CD4-positive, alpha-beta T cell treated with Interleukin-4 for 4 hours (primary cell): Measurements from ENCODE around the gene LIMS2.

Source experiments
- DNase-seq: peaks from one replicate; pipeline ENCODE4 v3.0.0-alpha.2; 2020

Gene LIMS2

DNA sequence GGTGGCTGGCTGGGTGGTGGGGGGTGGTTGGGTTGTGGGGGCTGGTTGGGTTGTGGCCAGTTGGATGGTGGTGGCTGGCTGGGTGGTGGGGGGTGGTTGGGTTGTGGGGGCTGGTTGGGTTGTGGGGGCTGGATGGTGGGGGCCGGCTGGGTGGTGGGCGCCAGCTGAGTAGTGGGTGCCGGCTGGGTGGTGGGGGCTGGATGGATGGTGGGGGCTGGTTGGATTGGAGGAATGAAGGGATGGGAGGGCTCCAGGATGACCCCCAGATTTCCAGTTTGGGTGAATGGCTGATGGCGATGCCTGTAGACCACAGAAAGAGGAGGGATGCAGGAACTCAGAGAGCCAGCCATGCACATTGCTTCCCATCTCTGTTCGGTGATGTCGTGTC is 56.1 kb downstream of the LIMS2 start:
- DNase-seq = no peak

DNA sequence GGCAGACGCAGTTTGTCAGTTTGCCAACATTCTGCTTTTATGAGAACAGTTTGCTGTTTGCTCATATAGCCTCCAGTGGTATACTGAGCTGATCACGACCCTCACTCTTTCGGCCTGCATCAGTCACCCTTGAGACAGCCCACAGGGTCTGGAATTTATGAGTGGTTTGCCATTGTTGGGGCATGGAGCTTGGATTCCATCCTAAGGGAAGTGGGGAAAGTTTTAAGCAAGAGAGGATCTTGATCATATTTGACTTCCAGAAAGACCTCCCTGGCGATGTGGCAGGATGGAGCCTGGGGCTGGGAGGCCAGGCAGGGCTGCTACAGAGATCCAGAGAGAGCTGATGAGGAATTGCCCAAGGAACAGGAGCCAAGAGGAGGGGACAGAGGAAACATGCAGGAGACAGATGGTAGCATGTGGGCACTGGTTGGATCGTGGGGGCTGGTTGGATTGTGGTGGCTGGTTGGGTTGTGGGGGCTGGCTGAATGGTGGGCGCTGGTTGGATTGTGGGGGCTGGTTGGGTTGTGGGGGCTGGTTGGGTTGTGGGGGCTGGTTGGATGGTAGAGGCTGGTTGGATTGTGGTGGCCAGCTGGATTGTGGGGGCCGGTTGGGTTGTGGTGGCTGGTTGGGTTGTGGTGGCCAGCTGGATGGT is 56.7 kb downstream of the LIMS2 start:
- DNase-seq = no peak

DNA sequence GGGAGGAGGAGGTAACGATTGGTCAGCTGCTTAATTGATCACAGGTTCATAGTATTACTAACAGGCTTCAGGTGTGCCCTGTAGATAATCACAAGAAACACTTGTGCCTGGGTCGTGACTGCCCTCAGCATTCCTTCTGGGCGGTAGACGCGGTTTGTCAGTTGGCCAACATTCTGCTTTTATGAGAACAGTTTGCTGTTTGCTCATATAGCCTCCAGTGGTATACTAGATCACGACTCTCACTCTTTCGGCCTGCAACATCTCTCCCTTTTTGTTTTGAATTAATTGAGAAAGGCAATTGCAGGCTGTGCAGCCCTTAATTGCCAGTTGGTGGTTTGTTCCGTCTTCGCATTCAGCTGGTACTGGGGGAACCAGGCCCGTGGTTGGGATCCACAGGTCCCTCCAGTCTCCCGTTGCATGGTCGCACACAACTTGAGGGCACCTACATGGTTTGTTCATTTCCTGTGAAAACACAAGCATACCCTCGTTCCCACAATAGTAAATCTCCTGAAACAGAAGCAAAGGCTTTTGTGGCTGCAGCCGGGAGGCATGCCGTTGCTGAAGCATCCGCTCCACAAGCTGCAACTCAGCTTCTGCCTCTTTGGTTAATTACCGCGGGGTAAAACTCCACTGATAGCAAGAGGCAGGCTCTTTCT is 59.7 kb downstream of the LIMS2 start:
- DNase-seq = no peak

DNA sequence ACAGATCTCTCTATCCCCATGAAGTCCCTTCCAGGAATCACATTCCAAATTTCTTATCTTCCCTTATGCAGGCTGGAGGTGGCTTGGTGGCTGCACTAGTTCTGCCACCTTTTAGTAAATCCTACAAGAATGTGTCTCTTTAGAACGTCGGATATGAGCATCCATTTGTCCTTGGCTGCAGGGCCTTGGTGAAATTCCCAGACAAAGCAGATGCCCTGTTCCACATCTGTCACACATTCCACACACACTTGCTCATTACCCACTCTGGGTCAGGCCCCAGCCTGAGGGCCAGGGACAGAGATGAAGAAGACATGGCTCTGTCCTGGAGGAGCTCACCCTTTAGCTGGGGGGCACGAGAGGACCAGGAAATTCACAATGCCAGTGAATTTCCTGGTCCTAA is 60.6 kb downstream of the LIMS2 start:
- DNase-seq = no peak

DNA sequence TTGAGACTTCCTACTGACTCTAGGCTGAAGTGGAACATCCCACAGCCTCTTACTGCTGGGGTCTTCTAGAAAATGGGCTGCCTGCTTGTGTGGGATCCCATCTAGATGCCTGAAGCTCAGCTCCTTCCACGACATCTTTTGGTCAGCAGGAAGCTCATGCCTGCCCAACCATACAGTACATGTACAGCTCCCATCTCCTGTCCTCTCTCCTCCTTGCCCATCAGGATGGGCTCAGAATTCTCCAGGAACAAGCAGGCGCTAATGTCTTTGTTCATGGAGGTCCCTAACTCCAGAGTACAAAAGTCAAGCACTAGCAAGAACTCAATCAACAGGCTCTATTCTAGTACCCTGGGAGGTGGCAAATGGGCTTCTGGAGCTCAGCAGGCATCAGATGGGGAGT is 61.1 kb downstream of the LIMS2 start:
- DNase-seq = no peak

DNA sequence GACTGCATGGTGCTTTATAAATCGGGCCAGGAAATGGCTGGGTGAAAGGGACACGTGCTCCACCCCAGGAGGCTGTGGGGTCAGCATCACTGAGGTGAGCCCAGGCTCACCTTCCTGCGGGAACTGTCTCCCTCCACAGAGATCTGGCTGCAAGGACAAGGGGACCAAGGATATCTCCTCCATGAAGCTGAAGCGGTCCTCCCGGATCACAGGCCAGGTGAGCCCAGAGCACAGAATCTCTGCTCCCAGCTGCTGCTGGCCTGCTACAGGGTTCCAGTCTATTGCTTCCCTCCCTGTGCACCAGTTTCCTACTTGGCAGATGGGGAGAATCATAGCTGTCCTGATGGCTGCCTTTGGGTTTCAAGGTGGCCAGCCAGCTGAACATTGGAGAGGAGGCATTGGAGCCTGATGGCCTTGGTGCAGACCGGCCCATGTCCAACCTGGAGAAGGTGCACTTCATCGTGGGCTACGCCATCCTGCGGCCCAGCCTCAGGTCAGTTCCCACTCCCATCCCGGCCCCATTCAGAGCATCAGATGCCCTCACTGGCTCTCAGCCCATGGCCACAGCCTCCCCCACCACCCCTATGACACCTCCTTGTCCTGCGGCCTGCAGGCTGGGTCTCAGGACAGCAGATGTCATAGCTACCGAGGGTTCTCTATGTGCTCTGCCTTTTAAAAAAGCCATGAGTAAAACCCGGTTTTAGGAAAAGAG is 63.1 kb downstream of the LIMS2 start:
- no peak for DNase-seq

DNA sequence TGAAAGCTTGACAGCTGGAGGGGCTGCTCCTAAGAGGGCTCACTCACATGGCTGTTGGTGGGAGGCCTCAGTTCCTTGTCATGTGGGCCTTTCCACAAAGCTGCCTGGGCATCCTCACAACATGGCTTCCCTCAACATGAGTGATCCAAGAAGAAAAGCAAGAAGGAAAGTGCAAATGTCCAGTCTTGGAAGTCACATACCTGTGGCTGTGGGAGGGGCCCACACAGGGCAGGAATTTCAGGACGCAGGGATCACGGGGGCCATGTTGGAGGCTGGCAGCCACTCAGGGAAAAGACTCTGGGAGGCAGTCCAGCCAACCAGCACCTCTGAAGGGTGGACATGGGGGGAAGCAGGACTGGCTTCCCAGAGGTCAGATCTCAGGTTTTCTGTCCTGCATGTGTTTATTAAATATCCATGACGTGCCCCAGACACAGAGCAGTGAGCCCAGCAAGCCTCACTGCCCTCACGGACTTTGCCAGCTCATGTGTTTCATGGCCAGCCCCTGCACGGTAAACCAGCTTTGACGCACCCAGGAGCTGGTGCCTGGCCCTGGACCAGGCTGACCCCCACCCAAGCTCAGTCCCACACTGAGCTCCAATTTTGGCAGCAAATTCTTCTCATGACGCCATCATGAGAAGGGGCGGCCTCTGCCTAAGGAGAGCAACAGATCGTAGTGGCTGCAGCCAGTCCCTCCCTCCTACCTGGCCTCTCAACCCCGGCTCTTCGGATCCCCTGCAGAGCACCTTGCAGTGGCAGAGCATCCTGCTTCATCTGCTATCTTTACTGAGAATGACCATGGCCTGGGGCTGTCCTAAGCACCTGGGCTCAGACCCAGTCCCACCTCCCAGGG is 64.0 kb downstream of the LIMS2 start:
- DNase-seq = no peak

DNA sequence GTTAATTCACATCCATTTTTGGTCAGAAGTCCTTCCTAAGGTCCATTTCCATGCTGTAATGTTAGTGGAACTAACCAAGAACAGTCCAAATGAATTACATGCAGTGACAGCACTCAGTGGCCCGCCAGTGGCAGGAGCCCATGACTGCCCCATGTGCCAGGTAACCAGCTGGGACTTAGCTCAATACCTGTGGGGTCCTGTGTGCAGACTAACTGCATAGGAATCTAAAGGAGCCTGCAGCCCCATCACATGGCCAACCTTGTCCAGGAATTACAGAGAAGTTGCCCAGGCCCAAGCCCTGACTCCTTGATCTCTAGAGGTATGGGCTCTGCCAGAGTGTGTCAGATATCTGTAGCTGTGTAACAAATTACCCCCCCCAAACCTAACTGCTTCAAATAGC is 64.8 kb downstream of the LIMS2 start:
- DNase-seq = no peak

DNA sequence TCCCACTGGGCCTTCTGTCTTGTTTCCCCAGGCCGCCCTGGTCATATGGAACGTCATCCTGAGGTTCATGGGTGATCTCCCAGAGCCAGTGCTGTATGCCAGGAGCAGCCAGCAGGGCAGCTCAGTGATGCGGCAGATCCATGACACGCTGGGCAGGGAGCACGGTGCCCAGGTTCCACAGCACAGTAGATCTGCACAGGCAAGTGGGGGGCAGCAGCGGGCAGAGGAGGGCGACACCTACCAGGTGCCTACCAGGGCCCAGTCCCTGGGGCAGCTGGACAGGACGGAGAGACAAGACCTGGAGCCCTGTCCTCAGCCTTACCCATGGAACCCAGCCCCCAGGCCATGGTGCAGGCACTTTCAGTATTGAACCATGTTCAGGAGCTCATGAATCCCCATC is 65.5 kb downstream of the LIMS2 start:
- no peak for DNase-seq

DNA sequence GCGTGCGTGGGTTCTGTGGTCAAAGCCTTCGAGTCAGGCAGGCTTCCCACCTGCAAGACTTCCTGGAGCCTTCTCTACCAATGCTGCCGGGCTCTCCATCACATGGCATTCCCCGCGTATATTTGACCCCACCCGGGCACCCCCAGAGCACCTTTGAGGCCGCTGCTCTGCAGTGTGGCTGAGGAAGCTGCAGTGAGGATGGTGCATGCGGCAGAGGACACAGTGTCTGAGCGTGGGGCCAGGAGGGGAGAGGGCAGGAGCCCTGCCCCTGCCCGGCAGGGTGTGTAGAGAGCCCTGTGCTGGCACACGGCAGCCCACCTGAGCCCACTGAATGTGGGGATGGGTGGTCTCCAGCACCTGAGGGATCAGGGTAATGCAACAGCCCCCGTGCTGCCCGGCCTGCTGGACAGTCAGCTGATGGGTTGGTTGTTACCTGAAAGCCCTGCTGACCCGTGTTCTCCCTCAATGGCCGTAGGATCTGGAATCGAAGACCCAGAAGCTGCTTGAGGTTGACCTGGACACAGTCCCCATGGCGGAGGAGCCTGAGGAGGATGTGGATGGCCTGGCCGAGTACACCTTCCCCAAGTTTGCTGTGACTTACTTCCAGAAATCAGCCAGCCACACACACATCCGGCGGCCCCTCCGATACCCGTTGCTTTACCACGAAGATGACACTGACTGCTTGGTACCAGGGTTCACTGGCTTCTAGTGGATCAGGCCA is 66.1 kb downstream of the LIMS2 start:
- no peak for DNase-seq

DNA sequence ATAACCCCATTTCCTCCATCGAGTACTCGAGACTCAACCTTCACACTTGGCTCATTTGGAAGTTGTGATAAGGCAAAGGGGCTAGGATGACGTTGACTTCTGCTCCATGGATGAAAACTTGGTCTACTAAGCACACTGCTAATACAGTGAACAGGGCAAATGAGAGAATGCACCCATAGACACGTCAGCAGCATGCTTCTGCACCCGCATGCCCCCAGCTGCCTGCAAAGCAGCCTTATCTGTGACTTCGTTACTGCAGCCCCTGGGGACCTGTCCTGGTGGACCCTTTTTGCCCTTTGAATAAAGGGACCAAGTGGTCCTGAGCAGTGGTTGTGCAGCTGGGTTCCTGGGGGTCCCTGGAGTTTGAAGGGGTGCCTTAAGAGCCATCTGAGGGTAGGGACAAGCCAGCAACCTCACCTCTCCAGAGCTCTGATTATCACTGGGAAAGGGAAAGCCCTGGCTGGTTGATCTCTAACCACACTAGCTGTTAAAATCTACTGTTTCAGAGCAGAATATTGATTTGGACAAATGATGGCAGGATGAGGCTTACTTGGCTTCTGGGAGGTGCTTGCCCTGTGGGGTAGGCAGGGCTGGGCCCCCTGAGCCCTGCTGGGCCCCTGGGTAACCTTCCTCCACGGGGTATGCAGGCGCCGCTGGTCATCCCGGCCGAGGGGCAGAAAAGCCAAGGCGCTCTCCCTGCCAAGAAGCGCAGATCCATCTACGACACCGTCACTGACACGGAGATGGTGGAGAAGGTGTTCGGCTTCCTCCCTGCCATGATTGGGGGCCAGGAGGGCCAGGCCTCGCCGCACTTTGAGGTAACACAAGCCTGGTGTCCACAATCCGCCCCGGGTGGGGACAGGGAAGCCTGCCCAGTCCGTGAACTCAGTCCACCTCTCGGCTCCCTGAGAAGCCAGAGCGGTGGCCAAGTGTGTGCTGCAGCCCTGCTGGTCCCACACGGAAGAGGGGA is 67.0 kb downstream of the LIMS2 start:
- no peak for DNase-seq

DNA sequence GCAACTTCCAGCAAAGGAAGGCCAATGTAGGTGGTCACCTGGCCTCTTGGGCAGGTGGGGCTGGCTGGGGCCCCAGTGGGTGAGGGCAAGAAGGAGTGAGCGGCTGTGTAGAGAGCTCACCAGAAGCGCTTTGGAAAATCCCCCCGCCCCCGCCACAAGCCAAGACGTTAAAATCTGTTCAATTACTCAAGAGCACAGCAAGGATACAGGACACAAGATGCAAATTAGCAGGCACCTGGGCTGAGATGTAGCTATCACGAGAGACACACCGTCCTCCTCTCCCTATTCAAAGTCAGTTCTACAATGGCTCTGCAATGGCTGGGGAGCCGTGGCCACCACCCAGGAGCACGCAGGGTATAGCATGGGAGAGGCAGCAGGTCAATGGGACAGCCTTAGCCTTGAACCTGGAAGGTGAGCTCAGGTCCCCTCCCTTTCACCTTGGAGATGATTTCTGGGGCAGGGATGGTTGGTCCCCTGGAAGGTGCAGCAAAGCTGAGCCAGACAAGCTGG is 67.9 kb downstream of the LIMS2 start:
- no peak for DNase-seq

DNA sequence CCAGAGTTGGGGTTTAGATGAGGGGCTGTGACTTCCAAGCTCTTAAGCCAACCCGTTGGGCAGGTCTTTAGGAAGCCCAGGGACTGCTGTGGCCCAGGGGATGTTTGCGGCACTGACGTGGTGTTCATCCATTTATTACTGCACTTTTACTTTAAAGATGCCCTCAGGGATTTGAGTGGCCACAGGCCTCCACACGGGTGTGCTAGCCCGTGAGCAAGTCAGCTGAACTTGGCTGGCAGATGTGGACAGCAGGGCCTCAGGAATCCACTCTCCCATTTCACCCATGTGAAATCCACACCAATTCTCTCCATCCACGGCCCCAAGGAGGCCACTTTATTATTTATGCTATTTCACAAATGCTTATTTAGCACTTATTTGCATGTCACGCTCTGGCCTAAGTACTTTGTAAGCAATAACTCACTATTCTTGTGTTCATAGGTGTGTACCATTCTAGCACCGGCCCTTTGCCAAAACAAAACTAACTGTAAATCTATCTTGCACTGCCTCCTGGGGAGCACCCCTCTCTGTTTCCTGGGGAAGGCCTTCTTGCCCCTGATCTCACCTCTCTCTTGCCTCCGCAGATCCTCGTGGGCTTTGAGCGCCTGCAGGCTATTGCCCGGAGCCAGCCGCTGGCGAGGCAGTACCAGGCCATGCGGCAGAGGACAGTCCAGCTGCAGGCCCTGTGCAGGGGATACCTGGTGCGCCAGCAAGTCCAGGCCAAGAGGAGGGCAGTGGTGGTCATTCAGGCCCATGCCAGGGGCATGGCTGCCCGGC is 68.5 kb downstream of the LIMS2 start:
- DNase-seq = no peak

DNA sequence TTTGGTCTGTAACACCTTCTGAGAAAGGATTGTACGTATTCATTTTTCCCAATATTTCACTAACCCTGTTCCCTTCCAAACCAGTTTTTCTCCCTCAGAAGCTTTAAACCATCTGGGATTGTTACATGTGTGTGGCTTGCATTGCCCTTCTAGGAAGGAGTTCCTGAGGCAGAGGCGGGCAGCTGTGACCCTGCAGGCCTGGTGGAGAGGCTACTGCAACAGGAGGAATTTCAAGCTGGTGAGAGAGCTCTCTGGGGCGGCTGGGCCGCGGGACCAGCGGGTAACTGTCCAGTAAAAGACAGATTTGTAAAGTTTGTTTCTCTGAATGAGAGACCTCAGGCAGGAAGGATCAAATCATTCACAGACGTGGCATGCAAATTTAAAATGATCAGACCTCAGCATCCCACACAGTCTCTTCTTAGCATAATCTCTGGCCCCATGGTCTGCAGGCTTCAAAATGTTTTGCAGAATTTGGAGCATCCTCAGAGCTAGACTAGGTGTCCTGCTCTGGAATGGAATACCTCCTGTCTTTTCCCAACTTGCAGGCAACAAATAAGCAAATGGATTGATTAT is 69.6 kb downstream of the LIMS2 start:
- no peak for DNase-seq

DNA sequence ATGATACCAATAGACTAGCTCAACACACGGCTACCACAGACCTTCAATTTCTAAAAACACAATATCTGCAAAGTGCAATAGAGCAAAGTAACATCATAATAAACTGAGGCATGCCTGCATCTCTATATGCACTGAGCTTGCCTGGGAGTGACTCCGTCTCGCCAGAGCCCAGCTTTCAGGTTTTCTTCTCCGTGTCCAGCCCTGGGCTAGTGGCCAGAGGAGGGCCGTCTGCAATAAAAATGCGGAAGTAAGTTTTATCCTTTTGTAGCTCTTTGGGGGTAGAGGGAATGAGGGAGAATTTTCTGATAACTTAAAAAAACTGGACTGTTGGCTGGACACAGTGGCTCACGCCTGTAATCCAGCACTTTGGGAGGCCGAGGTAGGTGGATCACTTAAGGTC is 70.3 kb downstream of the LIMS2 start:
- no peak for DNase-seq

DNA sequence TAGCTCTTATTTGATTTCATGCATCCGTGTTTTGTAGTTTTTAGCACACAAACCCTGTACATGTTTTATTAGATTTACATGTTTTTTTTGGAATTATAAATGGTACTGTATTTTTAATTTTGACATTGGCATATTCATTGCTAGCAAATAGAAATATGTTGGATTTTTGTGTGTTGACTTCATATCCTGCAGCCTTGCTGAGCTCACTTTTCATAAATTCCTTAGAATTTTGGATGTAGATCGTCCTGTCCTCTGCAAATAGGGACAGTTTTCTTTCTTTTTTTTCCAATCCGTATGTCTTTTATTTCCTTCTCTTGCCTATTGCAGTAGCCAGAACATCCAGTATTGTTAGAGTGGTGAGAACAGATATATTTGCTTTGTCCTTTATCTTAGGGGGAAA is 76.1 kb downstream of the LIMS2 start:
- DNase-seq = no peak

DNA sequence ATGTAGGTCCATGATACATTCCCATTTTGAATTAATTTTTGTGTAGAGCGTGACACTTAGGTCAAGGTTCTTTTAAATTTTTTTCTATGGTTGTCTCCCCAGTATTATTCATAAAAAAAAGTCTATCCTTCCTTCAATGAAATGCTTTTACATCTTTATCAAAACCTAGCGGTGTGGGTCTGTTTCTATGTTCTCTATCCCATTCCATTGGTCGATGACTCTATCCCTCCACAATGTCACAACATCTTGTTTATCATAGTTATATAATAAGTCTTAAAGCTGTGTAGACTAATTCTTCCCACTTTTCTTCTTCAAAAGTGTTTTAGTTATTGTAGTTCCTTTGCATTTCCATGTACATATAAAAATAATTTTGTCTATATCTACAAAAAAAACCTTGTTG is 76.6 kb downstream of the LIMS2 start:
- no peak for DNase-seq

DNA sequence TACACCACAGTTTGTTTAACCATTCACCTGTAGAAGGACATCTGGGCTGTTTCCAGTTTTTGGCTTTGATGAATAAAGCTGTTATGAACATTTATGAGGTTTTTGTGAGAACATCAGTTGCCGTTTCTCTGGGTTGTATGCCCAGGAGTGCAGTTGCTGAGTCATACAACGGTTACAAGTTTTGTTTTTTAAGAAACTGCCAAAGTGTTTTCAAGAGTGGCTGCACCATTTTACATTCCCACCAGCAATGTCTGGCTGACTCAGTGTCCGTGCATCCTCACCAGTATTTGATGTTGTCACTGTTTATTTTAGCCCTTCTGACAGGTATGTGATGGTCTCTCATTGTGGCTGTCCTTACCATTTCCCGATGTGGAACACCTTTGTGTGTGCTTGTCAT is 77.3 kb downstream of the LIMS2 start:
- DNase-seq = no peak

DNA sequence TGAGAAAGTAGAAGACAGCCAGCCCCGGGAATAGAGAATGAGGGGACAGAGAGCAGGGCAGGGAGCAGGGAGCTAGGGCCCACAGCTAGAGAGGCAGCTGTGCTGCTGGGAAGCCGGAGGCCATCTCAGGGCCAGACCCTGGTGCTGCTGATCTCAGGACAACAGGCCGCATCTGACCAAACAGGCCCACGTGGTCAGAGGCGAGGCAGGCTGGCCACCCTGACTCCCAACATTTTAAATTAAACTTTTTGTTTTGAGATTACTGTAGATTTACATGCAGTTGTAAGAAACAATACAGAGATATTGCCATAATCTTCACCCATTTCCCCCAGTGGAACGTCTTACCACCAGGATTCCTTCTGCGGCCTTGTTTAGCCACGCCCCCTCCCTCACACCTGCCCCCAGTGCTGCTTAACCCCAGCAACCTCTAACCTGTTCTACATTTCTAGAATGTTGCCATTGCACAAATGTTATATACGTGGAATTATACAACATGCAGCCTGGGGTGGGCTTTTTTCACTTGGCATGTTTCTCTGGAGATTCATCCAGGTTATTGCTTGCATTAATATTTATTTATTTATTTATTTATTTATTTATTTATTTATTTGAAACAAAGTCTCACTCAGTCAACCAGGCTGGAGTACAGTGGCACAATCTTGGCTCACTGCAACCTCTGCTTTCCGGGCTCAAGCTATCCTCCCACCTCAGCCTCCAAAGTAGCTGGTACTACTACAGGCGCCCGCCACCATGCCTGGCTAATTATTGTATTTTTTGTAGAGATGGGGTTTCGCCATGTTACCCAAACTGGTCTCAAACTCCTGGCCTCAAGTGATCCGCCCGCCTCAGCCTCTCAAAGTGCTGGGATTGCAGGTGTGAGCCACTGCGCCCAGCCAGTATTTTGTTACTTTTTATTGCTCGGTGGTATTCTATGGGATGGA is 78.0 kb downstream of the LIMS2 start:
- no peak for DNase-seq
